GM12891 (cell line): Measurements from ENCODE around the gene PICALM.

ENCODE experiments used
- DNase-seq: peaks from one replicate; pipeline ENCODE4 v3.0.0; 2011; ENCODE audit warnings: low spot score; ENCODE audit not compliant: insufficient read length
- FAIRE-seq: peaks from 2 replicates; lab custom pipeline; 2011; peaks lifted over from hg19 to GRCh38; lab: Jason Lieb, UNC
- PAX5 ChIP-seq: IDR thresholded peaks from 2 replicates; pipeline ENCODE4 v1.6.1; 2011; ENCODE audit warnings: low read length, moderate library complexity, mild to moderate bottlenecking; ENCODE audit not compliant: insufficient read depth, severe bottlenecking
- POLR2A ChIP-seq: IDR thresholded peaks from 2 replicates; pipeline ENCODE4 v1.6.1; 2011; ENCODE audit warnings: low read depth, low read length, control low read depth
- POLR2AphosphoS5 ChIP-seq: IDR thresholded peaks from 2 replicates; pipeline ENCODE4 v1.6.1; 2011; ENCODE audit warnings: low read depth, low read length, control low read depth
- POU2F2 ChIP-seq: IDR thresholded peaks from 2 replicates; pipeline ENCODE4 v1.6.1; 2011; ENCODE audit warnings: low read depth, mild to moderate bottlenecking, control low read depth, low read length, moderate library complexity
- SPI1 ChIP-seq: IDR thresholded peaks from 2 replicates; pipeline ENCODE4 v1.6.1; 2011; ENCODE audit warnings: low read depth, low read length, control low read depth
- TAF1 ChIP-seq: IDR thresholded peaks from 2 replicates; pipeline ENCODE4 v1.6.1; 2011; ENCODE audit warnings: low read depth, low read length, control low read depth

The PICALM gene

GRCh38 chr11:86066033-86066432 is 2.9 kb downstream of the PICALM start:
- DNase-seq: no peak
- TF ChIP-seq TAF1 (no peak), POLR2AphosphoS5 (no peak), POLR2A (no peak), POU2F2 (no peak), SPI1 (no peak), PAX5 (no peak)
- no peak for FAIRE-seq

- DNase-seq (no peak), FAIRE-seq (no peak)
- TF ChIP-seq PAX5 (no peak), TAF1 (no peak), POLR2A (no peak), POLR2AphosphoS5 (no peak), POU2F2 (no peak), SPI1 (no peak)
These were observed 4.6 kb downstream of the PICALM start for GRCh38 chr11:86064220-86064803.

- no peak for TF ChIP-seq PAX5
- TF ChIP-seq TAF1: no peak
- no peak for TF ChIP-seq POLR2AphosphoS5
- TF ChIP-seq POU2F2: no peak
- TF ChIP-seq SPI1: no peak
- TF ChIP-seq POLR2A: no peak
- FAIRE-seq (no peak), DNase-seq (no peak)
These were observed 5.3 kb downstream of the PICALM start for GRCh38 chr11:86063536-86063935.

GRCh38 chr11:86062719-86063118 is 6.2 kb downstream of the PICALM start:
- DNase-seq: no peak
- no peak for TF ChIP-seq POLR2AphosphoS5
- TF ChIP-seq POLR2A: no peak
- no peak for TF ChIP-seq PAX5
- TF ChIP-seq SPI1: no peak
- no peak for TF ChIP-seq POU2F2
- no peak for TF ChIP-seq TAF1
- no peak for FAIRE-seq

GRCh38 chr11:86061483-86062205 is 7.2 kb downstream of the PICALM start:
- FAIRE-seq (no peak), DNase-seq (no peak)
- TF ChIP-seq POLR2A (no peak), POLR2AphosphoS5 (no peak)

- DNase-seq: no peak
- TF ChIP-seq SPI1 (no peak), TAF1 (no peak), PAX5 (no peak), POU2F2 (no peak), POLR2A (no peak), POLR2AphosphoS5 (no peak)
- FAIRE-seq: no peak
These were observed 8.3 kb downstream of the PICALM start for GRCh38 chr11:86060544-86060943.

GRCh38 chr11:86058360-86058759 is 10.5 kb downstream of the PICALM start:
- FAIRE-seq (no peak), DNase-seq (no peak)
- TF ChIP-seq SPI1: no peak
- no peak for TF ChIP-seq POU2F2
- no peak for TF ChIP-seq POLR2A
- TF ChIP-seq POLR2AphosphoS5: no peak
- TF ChIP-seq TAF1: no peak
- no peak for TF ChIP-seq PAX5

- DNase-seq (no peak), FAIRE-seq (no peak)
- TF ChIP-seq POLR2AphosphoS5 (no peak), POU2F2 (no peak), PAX5 (no peak), SPI1 (no peak), POLR2A (no peak), TAF1 (no peak)
These were observed 12.5 kb downstream of the PICALM start for GRCh38 chr11:86056351-86056854.

GRCh38 chr11:86052693-86053641 is 15.9 kb downstream of the PICALM start:
- FAIRE-seq (peak; percentile 38), DNase-seq (no peak)
- TF ChIP-seq SPI1 (no peak), POLR2AphosphoS5 (no peak), POLR2A (no peak), PAX5 (no peak), TAF1 (no peak), POU2F2 (no peak)

- no peak for FAIRE-seq
- no peak for TF ChIP-seq TAF1
- no peak for TF ChIP-seq POU2F2
- no peak for TF ChIP-seq POLR2A
- TF ChIP-seq PAX5: no peak
- TF ChIP-seq POLR2AphosphoS5: no peak
- TF ChIP-seq SPI1: no peak
- no peak for DNase-seq
These were observed 18.6 kb downstream of the PICALM start for GRCh38 chr11:86050196-86050709.
